NCI-H146 (cell line): ENCODE data around the gene CBLN2.

Experiments used
- DNase-seq: peaks from one replicate; lab custom pipeline; 2025; lab: John Stamatoyannopoulos, UW

Gene CBLN2

GRCh38 chr18:72544092-72544886, at the start of gene CBLN2:
Gene CBLN2, minus strand, starts transcription at chr18:72544342. Its CDS starts 2,182 bp downstream, at chr18:72542160.
- DNase-seq, result peak; percentile 95

- DNase-seq, result no peak
Measured at GRCh38 chr18:72588360-72588759, 44.2 kb upstream of the CBLN2 start.

GRCh38 chr18:72584787-72585186, 40.6 kb upstream of the CBLN2 start:
- DNase-seq, result no peak

GRCh38 chr18:72581976-72582375, 37.8 kb upstream of the CBLN2 start:
- no peak for DNase-seq

GRCh38 chr18:72572896-72573295, 28.8 kb upstream of the CBLN2 start:
- no peak for DNase-seq

- DNase-seq, result no peak
Measured at GRCh38 chr18:72566290-72566689, 22.1 kb upstream of the CBLN2 start.

- no peak for DNase-seq
Measured at GRCh38 chr18:72555968-72556367, 11.8 kb upstream of the CBLN2 start.

GRCh38 chr18:72555101-72555500, 11.0 kb upstream of the CBLN2 start:
- DNase-seq, result no peak

GRCh38 chr18:72543357-72544055, 636 bp downstream of the CBLN2 start:
- DNase-seq, result peak; percentile 83

- peak; percentile 83 for DNase-seq
Measured at GRCh38 chr18:72542984-72543356, 1.2 kb downstream of the CBLN2 start.

- DNase-seq, result peak; percentile 83
Measured at GRCh38 chr18:72542342-72542741, 1.8 kb downstream of the CBLN2 start.

GRCh38 chr18:72541871-72542332, 2.2 kb downstream of the CBLN2 start:
- peak; percentile 83 for DNase-seq

GRCh38 chr18:72539901-72540300, 4.2 kb downstream of the CBLN2 start:
- DNase-seq, result no peak

- peak; percentile 39 for DNase-seq
Measured at GRCh38 chr18:72530622-72531021, 13.5 kb downstream of the CBLN2 start.

- DNase-seq, result no peak
Measured at GRCh38 chr18:72504866-72505265, 39.3 kb downstream of the CBLN2 start.

GRCh38 chr18:72502671-72503431, 41.3 kb downstream of the CBLN2 start:
- DNase-seq, result no peak

GRCh38 chr18:72492497-72492896, 51.6 kb downstream of the CBLN2 start:
- DNase-seq, result no peak
